Ovary (tissue), 9 donors: Measurements from ENCODE around the gene PPP2R2B. TPM values are rescaled to one million over a fixed set of nuclear protein-coding genes. Genes with fewer than 3 reads are reported as not detected.

ENCODE experiments used
- DNase-seq, 5 donors: peaks; one replicate each; pipeline ENCODE4 v3.0.0-alpha.2; 2019 to 2020
- H3K27ac ChIP-seq, 2 donors: fragments of 200-600 bp; one replicate each; pipeline versions ENCODE4 v1.5.1 to v1.8.0; 2019 to 2022
- H3K27me3 ChIP-seq: fragments of 200-600 bp; one replicate; pipeline ENCODE4 v1.8.0; 2022
- H3K36me3 ChIP-seq: fragments of 200-600 bp; sonication (generic); one replicate; pipeline ENCODE4 v1.5.1; 2019
- H3K4me1 ChIP-seq: one replicate; pipeline ENCODE4 v1.8.1; 2013; ENCODE audit warnings: mild to moderate bottlenecking, moderate library complexity; ENCODE audit not compliant: insufficient read depth
- H3K4me3 ChIP-seq: fragments of 200-600 bp; sonication (generic); one replicate; pipeline ENCODE4 v1.5.1; 2017
- H3K9me3 ChIP-seq, 2 donors: fragments of 200-600 bp in 1 of 2; sonication (generic) in 1 of 2; one replicate each; pipeline versions ENCODE4 v1.5.1 to v1.8.1; 2013 to 2019; ENCODE audit warnings: mild to moderate bottlenecking in 1 of 2, moderate library complexity in 1 of 2
- EP300 ChIP-seq: sonication (generic); formaldehyde crosslinking; IDR thresholded peaks from one replicate; pipeline ENCODE4 v1.6.1; 2017; ENCODE audit warnings: antibody characterized with exemption
- POLR2A ChIP-seq: fragments of 450-650 bp; IDR thresholded peaks from one replicate; pipeline ENCODE4 v1.6.1; 2017; ENCODE audit warnings: antibody characterized with exemption, mild to moderate bottlenecking, moderate library complexity
- WGBS, 3 donors: extraction: QIAGEN DNeasy Blood & Tissue Kit in 1 of 3; methylation state at CpG; one replicate each; pipeline versions ENCODE4 v1.1.5 to v1.1.7; 2013 to 2017; 5-methylcytosine and 5-hydroxymethylcytosine counted together
- intact Hi-C, 4 donors: fragments of 100-400 bp; cut with DNase I; formaldehyde crosslinking; loops; one replicate each; pipeline versions ENCODE4 v1.11.0 to v1.15.1; 2022 to 2023
- polyA plus RNA-seq, 2 donors: library from polyadenylated mRNA; stranded (reverse); fragments of 200-250 nt in 1 of 2; fragments of 350-450 nt in 1 of 2; fragmentation: Illumina TruSeq in 1 of 2; extraction: RNeasy Lipid Tissue Mini Kit (QIAGEN cat#74804) in 1 of 2; gene quantifications; one replicate each; pipeline ENCODE4 v1.2.3, GENCODE V29; 2013 to 2014
- total RNA-seq, 7 donors: library from RNA; depleted of rRNA in 2 of 7; stranded (reverse); fragments of >200 nt in 2 of 7; fragmentation: NEBNext Ultra II Directional in 3 of 7; extraction: Animal tissue kit (Norgen Biotek cat#: 25700) in 3 of 7; gene quantifications; one replicate each; pipeline versions ENCODE4 v1.1.0 to v1.2.4, GENCODE V29; 2016 to 2023
- TF ChIP-seq, protein P1 (sequence below), 3 donors: fragments of 450-650 bp in 2 of 3; fragments of 200-600 bp in 1 of 3; IDR thresholded peaks; one replicate each; pipeline versions ENCODE4 v1.5.1 to v1.8.0; 2016 to 2022; ENCODE audit warnings: antibody characterized with exemption in 3 of 3, mild to moderate bottlenecking in 1 of 3
- donor health status: DM: no; HTN: no; CAD: no; lungs with moderate emphysema.
- donor health status: DM: no; HTN: no; CAD: no.
- donor health status: Bipolar disorder and iron deficiency.
- donor health status: DM: yes; HTN: yes; CAD: no.
- donor health status: DM: no; HTN: no; CAD: no.
- donor health status: DM: yes; HTN: yes; CAD: no.

The PPP2R2B gene
- total and polyA plus RNA-seq, 9 donors: 0.12 to 20.8 (median 1.2) TPM; not detected in 1

DNA sequence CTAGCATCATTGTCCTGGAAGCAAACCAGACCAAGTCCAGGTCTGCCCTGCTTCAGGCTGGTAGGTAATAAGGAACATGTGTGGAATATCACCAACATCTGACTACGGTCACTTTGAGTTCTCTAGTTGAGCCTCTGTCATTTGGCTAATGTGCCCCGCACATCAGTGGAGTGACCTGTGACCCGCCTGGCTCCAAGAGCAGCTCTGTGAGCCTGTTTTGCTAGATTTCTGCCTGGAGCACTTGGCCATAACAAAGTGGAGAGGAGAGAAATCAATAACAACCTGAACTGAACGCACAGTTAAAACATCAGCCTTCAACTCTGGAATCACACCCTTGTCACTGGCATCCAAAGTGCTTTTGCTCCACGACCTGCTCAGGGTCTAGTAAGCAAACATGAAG lies 115.7 kb downstream of the PPP2R2B start:
- no peaks in the 10 kb centered on the region for H3K36me3 ChIP-seq
- intact Hi-C loops: no loop called here
- H3K27me3 ChIP-seq: no peaks in the 10 kb centered on the region
- no peak for DNase-seq
- TF ChIP-seq, protein P1, sequence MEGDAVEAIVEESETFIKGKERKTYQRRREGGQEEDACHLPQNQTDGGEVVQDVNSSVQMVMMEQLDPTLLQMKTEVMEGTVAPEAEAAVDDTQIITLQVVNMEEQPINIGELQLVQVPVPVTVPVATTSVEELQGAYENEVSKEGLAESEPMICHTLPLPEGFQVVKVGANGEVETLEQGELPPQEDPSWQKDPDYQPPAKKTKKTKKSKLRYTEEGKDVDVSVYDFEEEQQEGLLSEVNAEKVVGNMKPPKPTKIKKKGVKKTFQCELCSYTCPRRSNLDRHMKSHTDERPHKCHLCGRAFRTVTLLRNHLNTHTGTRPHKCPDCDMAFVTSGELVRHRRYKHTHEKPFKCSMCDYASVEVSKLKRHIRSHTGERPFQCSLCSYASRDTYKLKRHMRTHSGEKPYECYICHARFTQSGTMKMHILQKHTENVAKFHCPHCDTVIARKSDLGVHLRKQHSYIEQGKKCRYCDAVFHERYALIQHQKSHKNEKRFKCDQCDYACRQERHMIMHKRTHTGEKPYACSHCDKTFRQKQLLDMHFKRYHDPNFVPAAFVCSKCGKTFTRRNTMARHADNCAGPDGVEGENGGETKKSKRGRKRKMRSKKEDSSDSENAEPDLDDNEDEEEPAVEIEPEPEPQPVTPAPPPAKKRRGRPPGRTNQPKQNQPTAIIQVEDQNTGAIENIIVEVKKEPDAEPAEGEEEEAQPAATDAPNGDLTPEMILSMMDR (IDR thresholded peaks at IDR 0.05): no peak
- TF ChIP-seq EP300 (no peak), POLR2A (no peak)
- H3K4me1 ChIP-seq: no peaks in the 10 kb centered on the region
- no peaks in the 10 kb centered on the region for H3K9me3 ChIP-seq
- no peak overlapping the region for H3K4me3 ChIP-seq
- WGBS, 3 donors: 62 to 82% (median 66%) methylated on average over 5 of the region's 5 CpGs
- H3K27ac ChIP-seq: no peak overlapping the region

- Histone ChIP-seq H3K27ac (no peak overlapping the region), H3K4me3 (no peak overlapping the region), H3K36me3 (no peaks in the 10 kb centered on the region), H3K4me1 (no peaks in the 10 kb centered on the region), H3K9me3 (no peaks in the 10 kb centered on the region), H3K27me3 (no peaks in the 10 kb centered on the region)
- no peak for DNase-seq
- TF ChIP-seq, protein P1 (IDR thresholded peaks at IDR 0.05): no peak
- TF ChIP-seq POLR2A: no peak
- no peak for TF ChIP-seq EP300
- intact Hi-C loops: no loop called here
- 51 to 69% (median 66%) methylated on average over 1 of the region's 1 CpG for WGBS, 3 donors
Observed at GRCh38 chr5:146761811-146762210, 116.7 kb downstream of the PPP2R2B start.

- Histone ChIP-seq H3K4me3 (no peak overlapping the region), H3K9me3 (no peaks in the 10 kb centered on the region), H3K4me1 (no peaks in the 10 kb centered on the region), H3K27me3 (no peaks in the 10 kb centered on the region), H3K27ac (no peak overlapping the region), H3K36me3 (no peaks in the 10 kb centered on the region)
- TF ChIP-seq, protein P1 (IDR thresholded peaks at IDR 0.05): no peak
- TF ChIP-seq EP300 (no peak), POLR2A (no peak)
- intact Hi-C loops: no loop called here
- DNase-seq: no peak
Observed at GRCh38 chr5:146758938-146759337, 119.6 kb downstream of the PPP2R2B start.

DNA sequence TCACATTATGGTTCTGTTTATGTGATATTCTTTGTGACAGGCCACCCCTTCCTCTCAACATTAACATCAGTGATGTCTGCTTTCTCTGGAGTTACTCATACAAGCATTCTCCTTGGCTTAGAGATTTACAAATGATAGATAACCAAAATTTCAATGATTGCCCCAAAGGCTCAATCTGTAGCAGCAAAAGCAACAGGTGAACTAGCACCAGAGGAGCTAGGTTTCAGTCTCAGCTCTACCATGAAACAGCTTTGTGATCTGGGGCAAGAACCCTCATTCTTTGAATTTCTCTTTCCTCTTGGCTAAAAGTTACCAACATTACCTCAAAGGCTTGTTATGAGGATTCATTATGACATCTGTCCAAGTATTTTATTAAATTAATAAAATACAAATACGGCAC lies 120.5 kb downstream of the PPP2R2B start:
- Histone ChIP-seq H3K36me3 (no peaks in the 10 kb centered on the region), H3K27ac (no peak overlapping the region), H3K4me1 (no peaks in the 10 kb centered on the region), H3K4me3 (no peak overlapping the region), H3K9me3 (no peaks in the 10 kb centered on the region), H3K27me3 (no peaks in the 10 kb centered on the region)
- 62 to 72% (median 68%) methylated on average over 1 of the region's 1 CpG for WGBS, 3 donors
- intact Hi-C loops: no loop called here
- TF ChIP-seq EP300 (no peak), POLR2A (no peak)
- TF ChIP-seq, protein P1 (IDR thresholded peaks at IDR 0.05): no peak
- DNase-seq: no peak

DNA sequence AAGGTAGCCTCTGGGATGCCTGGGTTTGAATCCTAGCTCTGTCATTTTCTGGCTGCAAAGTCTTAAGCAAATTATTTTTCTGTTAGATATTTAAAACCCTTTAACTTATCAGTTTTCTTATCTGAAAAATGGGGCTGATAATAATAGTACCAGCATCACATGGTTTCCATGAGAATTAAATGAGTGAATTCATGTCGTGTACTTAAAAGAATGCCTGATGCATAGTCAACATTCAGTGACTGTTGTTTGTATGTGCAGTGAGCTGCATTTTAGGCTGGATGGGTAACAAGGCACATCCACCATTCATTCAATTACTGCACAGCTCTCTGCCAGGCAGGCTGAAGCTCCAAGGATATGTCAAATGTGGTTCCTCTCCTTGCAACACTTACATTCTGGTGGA lies 122.0 kb downstream of the PPP2R2B start:
- H3K4me1 ChIP-seq: no peaks in the 10 kb centered on the region
- H3K36me3 ChIP-seq: no peaks in the 10 kb centered on the region
- 48 to 52% (median 52%) methylated on average over 1 of the region's 1 CpG for WGBS, 3 donors
- H3K4me3 ChIP-seq: no peak overlapping the region
- DNase-seq: no peak
- no peak for TF ChIP-seq EP300
- TF ChIP-seq POLR2A: no peak
- TF ChIP-seq, protein P1 (IDR thresholded peaks at IDR 0.05): no peak
- intact Hi-C loops: no loop called here
- H3K27ac ChIP-seq: no peak overlapping the region
- no peaks in the 10 kb centered on the region for H3K9me3 ChIP-seq
- no peaks in the 10 kb centered on the region for H3K27me3 ChIP-seq
